ENCODE measurements around the gene MYO3A.

DNA sequence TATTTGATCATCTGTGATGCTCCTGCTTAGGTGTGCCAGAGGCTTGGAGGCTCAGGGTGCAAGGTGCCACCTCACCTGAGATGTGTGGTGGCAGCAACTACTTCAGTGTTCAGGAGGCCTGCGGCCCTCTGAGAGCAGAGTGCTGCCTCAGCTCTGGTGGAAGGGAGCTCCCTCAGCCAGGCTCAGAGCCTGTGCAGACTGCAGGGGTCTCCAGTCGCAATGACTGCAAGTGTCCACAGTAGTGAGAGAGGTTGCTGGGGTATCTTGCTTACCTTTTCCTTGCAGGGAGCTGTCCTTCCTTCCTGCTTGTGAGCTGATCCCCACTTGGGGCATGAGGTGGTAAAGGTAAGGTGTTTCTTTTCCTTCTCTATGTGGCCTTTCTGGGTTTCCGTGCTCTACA, 151.5 kb downstream of the MYO3A start:
- TF ChIP-seq, protein P1, sequence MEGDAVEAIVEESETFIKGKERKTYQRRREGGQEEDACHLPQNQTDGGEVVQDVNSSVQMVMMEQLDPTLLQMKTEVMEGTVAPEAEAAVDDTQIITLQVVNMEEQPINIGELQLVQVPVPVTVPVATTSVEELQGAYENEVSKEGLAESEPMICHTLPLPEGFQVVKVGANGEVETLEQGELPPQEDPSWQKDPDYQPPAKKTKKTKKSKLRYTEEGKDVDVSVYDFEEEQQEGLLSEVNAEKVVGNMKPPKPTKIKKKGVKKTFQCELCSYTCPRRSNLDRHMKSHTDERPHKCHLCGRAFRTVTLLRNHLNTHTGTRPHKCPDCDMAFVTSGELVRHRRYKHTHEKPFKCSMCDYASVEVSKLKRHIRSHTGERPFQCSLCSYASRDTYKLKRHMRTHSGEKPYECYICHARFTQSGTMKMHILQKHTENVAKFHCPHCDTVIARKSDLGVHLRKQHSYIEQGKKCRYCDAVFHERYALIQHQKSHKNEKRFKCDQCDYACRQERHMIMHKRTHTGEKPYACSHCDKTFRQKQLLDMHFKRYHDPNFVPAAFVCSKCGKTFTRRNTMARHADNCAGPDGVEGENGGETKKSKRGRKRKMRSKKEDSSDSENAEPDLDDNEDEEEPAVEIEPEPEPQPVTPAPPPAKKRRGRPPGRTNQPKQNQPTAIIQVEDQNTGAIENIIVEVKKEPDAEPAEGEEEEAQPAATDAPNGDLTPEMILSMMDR (conservative IDR thresholded peaks at IDR 0.05; ENCODE audit: low read depth in 2 of 2): peak in 1 of 2 experiments; percentile 24; a peak in 3 of 4 replicates
- no peak for TF ChIP-seq POLR2AphosphoS5 (IDR thresholded peaks at IDR 0.05; ENCODE audit: low read depth)
- TF ChIP-seq EZH2phosphoT487 (IDR thresholded peaks at IDR 0.05; ENCODE audit: unreplicated experiment): no peak
- TF ChIP-seq EZH2 (IDR thresholded peaks at IDR 0.05; ENCODE audit: low read depth, unreplicated experiment): no peak
